Hepatocyte (in vitro differentiated cells): ENCODE data around the gene MOBP.

Source experiments
- EZH2 ChIP-seq: fragments of 200-600 bp; sonication (generic); IDR thresholded peaks from 2 replicates; pipeline ENCODE4 v1.6.1; 2016; ENCODE audit warnings: antibody characterized with exemption, mild to moderate bottlenecking, borderline replicate concordance
- EZH2phosphoT487 ChIP-seq: fragments of 200-600 bp; sonication (generic); IDR thresholded peaks from one replicate; pipeline ENCODE4 v1.6.1; 2018; ENCODE audit warnings: antibody characterized with exemption, mild to moderate bottlenecking, low read depth, moderate library complexity; ENCODE audit not compliant: unreplicated experiment, severe bottlenecking
- TF ChIP-seq, protein P1 (sequence below): fragments of 200-600 bp; sonication (generic); IDR thresholded peaks from 2 replicates; pipeline ENCODE4 v1.5.1; 2016; ENCODE audit warnings: antibody characterized with exemption, mild to moderate bottlenecking; ENCODE audit not compliant: poor library complexity

DNA sequence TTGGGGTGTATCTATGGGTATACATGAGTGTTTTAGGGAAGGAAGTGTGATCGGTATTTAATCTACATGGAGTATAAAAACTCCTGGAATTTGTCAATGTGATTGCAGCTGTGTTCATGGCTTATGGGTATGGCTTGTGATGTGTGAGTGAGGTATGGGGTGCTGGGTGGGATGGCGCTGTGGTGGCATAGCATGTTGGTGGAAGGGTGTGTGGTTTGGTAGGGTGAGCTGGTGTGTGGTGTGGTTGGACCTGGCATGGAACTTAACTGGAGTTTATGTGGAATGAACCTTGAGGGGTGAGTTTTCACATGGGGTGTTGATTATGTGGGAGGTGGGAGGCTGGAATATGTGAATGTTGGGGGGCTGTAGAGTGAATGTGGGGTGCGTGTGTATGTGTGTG, 492 bp upstream of the MOBP start:
- TF ChIP-seq, protein P1, sequence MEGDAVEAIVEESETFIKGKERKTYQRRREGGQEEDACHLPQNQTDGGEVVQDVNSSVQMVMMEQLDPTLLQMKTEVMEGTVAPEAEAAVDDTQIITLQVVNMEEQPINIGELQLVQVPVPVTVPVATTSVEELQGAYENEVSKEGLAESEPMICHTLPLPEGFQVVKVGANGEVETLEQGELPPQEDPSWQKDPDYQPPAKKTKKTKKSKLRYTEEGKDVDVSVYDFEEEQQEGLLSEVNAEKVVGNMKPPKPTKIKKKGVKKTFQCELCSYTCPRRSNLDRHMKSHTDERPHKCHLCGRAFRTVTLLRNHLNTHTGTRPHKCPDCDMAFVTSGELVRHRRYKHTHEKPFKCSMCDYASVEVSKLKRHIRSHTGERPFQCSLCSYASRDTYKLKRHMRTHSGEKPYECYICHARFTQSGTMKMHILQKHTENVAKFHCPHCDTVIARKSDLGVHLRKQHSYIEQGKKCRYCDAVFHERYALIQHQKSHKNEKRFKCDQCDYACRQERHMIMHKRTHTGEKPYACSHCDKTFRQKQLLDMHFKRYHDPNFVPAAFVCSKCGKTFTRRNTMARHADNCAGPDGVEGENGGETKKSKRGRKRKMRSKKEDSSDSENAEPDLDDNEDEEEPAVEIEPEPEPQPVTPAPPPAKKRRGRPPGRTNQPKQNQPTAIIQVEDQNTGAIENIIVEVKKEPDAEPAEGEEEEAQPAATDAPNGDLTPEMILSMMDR: no peak
- no peak for TF ChIP-seq EZH2phosphoT487
- no peak for TF ChIP-seq EZH2
